GM19351 (cell line): Measurements from ENCODE around the gene TPRG1L.
A peak's percentile ranks its signal among the peaks of the same experiment; 100 is the strongest.
"Not testable (repeated sequence)": the region's sequence is repeated elsewhere in the genome, so short reads cannot be mapped to it uniquely, and the experiment has no call there.

Experiments used
- ATAC-seq: cut with Tn5 transposase; IDR thresholded peaks from one replicate; pipeline ENCODE4 v1.9.1; 2021; ENCODE audit warnings: mild to moderate bottlenecking, moderate library complexity; ENCODE audit not compliant: unreplicated experiment

TPRG1L gene

DNA sequence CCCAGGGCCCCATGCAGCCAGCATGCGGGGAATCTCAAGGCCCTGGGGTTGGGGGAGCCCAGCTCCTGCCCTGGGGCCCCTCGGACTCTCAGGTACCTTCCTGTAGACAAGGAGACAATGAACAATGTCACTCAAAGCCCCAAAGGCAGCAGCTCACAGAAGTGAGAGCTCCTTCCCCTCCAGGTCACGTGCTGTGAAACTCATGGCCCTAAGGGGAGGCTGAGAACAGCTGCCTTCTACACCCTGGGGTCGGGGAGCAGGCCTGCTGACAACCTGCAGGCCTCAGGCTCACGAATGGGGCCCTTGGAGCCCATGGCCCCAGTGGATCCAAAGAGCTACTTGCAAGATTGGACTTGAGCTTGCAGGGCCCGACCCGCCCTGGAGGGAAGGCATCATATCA, 16.7 kb upstream of the TPRG1L start:
- no peak for ATAC-seq

- ATAC-seq = no peak
Measured at GRCh38 chr1:3609016-3609768, 15.6 kb upstream of the TPRG1L start.

GRCh38 chr1:3609769-3610526, 14.9 kb upstream of the TPRG1L start:
- no peak for ATAC-seq

- ATAC-seq = no peak
Measured at GRCh38 chr1:3610527-3611169, 14.2 kb upstream of the TPRG1L start.

- no peak for ATAC-seq
Measured at GRCh38 chr1:3611170-3612019, 13.4 kb upstream of the TPRG1L start, which contains the start of gene MEGF6. Gene MEGF6, minus strand, starts transcription at chr1:3611508. Its CDS starts 240 bp downstream, at chr1:3611268.

GRCh38 chr1:3612123-3612522, 12.7 kb upstream of the TPRG1L start:
- ATAC-seq = no peak

DNA sequence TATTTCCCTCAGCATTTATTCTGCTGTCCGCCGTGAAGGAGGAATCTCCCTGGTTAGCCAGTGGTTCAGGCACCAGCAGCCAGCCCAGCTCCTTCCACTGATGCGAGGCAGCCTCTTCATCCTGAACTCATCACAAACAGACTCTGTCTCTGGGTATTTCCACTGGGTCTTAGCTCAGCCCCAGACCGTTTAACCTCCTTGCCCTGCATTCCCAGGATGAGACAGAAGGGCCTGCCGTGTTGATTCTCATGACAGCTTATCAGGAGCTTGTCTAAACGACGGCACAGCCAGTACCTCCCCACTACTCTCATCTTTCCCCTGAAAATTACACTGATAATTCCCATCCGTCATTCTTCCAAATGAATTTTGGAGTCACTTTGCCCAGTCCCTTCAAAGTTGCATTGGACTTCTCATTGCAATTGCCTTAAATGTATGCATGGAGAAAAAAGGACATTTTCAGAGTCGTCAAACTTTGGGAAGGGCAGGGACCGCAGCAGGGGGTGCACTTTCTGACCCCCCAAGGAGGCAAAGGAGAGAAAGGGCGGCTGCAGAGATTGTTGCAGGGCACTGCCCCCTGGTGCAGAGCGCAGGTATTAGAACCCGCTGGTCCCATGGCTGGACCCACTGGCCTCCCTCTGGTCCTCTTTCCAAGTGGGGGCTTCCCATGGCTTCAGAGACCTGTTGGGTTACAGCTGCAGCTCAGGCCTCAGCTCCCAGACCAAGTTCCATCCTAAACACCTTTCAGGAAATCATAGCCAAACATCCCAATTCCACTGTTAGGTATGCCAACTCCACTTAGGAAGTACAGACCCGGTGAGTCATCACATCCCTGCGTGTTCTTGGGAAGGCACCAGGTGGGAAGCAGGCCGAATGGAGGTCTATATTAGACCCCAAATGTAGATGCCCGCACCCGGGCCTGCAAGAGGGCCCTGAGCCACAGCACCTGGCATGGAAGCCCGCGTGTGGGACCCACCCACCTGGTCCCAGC, 9.8 kb upstream of the TPRG1L start:
- ATAC-seq = no peak

DNA sequence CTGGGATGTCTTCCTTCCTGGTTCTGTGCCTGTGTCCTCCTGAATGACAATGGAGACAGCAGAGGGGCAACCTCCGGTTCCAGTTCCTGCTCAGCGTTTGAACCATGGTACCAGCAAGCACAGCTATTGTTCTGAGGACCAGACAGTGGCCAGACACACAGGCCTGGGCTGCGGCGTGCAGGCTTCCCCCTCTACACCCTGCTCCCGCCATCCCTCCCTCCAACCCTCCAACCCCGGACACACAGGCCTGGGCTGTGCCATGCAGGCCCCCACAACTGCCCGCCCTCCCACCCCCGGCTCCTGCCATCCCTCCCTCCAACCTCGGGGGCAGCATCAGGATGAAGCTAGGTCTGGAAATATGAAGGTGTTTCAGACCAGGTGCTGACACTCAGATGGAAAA, 8.0 kb upstream of the TPRG1L start:
- no peak for ATAC-seq

- no peak for ATAC-seq
Measured at GRCh38 chr1:3617806-3618345, 6.9 kb upstream of the TPRG1L start.

GRCh38 chr1:3618531-3618880, 6.3 kb upstream of the TPRG1L start:
- no peak for ATAC-seq

DNA sequence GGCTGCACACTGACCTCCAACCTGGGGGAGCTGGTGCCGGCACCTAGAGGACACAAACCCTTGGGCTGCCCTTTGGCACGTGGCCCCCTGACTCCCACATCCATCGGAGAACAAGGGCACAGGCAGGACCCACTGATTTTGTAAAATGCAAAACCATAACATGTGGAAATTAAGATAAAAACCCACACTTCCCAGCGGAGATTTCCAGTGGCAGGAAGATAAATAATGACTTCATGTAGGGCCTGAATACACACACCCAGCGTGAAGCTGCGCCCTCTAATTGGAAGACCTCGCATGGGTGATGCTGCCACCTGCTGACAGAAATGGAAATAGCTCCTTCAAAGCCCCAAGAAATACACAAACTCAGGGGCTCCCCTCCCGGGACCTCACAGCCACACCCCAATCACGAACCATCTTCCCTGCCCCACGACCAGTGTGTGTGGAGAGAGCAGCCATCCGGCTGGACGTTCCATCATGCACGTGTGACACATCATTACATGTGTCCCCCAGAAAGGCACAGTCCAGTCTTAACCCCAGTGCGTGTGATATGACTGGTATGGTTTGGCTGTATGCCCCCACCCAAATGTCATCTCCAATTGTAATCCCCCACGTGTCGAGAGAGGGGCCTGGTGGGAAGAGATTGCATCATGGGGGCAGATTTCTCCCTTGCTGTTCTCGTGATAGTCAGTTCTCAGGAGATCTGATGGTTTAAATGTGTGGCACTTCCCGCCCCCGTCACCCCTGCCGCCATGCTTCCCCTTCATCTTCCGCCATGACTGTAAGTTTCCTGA, 5.7 kb upstream of the TPRG1L start:
- ATAC-seq = no peak

GRCh38 chr1:3620708-3621107, 4.1 kb upstream of the TPRG1L start:
- no peak for ATAC-seq

- not testable (repeated sequence) for ATAC-seq
Measured at GRCh38 chr1:3621151-3621671, 3.6 kb upstream of the TPRG1L start.

DNA sequence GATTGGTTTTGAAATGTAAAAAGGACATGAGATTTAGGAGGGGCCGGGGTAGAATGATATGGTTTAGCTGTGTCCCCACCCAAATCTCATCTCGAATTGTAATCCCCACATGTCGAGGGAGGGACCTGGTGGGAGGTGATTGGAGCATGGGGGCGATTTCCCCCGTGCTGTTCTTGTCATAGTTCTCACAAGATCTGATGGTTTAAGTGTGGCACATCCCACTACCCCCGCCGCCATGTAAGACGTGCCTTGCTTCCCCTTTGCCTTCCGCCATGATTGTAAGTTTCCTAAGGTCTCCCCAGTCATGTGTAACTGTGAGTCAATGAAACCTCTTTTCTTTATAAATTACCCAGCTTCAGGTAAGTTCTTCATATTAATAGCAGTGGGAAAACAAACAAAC, 2.7 kb upstream of the TPRG1L start:
- not testable (repeated sequence) for ATAC-seq

DNA sequence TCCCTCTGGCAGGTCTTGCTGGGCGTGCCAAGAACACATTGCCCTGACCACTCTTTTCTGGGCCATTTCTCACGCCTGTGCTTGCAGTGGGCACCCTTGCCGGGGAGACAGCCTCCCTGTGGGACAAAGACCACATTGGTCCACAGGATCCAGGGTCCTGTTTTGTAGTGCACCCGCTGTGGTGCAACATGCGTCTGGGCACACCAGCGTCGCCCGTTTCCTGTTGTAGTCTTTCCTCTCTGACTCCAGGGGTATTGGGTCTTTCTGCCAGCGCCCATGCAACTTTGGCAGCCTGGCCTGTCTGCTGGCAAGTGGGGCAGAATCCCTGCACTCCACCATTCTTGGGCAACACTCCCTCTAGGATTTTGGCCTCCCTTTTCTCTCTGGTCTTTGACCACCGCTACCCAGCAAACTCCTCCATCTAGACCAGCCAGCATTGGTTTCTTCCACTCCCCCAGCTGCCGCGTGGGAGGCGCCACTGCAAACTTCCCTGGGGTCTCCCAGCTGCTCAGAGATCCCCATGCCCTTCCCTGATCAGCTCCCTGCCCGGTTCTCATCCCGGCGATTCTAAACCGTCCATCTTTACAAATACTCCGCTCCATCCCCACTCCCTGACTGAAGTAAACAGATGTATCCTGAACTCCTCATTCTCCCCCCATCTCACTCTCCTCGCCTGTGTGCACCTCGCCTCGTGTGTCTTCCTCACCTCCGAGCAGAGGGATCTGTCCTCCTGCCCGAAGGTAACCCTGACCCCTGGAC, 1.2 kb upstream of the TPRG1L start:
- ATAC-seq = no peak

GRCh38 chr1:3625151-3625907, 514 bp downstream of the TPRG1L start:
- ATAC-seq = peak; percentile 6

DNA sequence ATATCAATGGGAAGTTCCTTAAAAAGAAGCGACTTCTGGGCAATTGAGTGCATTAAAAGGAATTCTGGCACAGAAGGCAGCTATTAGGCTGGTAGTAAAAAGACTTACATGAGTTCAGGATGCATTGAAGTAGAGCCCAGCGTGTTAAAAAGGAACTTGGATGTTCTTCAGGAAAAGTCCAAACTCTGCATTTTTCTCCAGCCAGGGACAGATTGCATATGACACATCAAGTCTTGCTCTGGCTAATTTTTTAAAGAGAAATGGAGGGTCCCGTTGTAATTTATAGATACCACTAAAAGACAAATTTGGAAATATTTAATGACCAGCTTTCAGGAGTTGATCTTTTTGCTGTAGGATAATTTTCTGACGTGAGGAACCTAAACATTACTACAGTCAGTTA, 1.2 kb downstream of the TPRG1L start:
- ATAC-seq = no peak
